HEK293 (cell line): ENCODE measurements around the gene GDPD3.

ENCODE experiments used
- CTCF ChIA-PET: fragments of 350-600 bp; formaldehyde crosslinking; extraction: SDS; loops from one replicate; lab custom pipeline; 2021; ENCODE audit warnings: antibody characterized with exemption; lab: Yijun Ruan, JAX
- POLR2A ChIA-PET: fragments of 300-600 bp; formaldehyde crosslinking; extraction: SDS; loops from one replicate; lab custom pipeline; 2020; ENCODE audit warnings: antibody characterized with exemption, inconsistent platforms; lab: Yijun Ruan, JAX
- H3K27ac ChIP-seq: fragments of 200-500 bp; sonication (Bioruptor generic); 2 replicates; pipeline ENCODE4 v1.5.1; 2014; ENCODE audit warnings: low read depth, low read length, control low read depth, inconsistent platforms; ENCODE audit errors: extremely low read depth
- H3K36me3 ChIP-seq, 2 experiments: fragments of 200-500 bp in 1 of 2; sonication (Bioruptor generic) in 1 of 2; 1 replicate in 1 of 2; 2 replicates in 1 of 2; pipeline ENCODE4 v1.5.1; 2014 to 2017; ENCODE audit warnings: inconsistent platforms in 2 of 2, low read length in 2 of 2; ENCODE audit not compliant: control insufficient read depth in 2 of 2, insufficient read depth in 1 of 2
- H3K4me1 ChIP-seq: fragments of 200-500 bp; sonication (Bioruptor generic); 2 replicates; pipeline ENCODE4 v1.5.1; 2014; ENCODE audit warnings: mild to moderate bottlenecking, low read length, inconsistent platforms; ENCODE audit not compliant: control insufficient read depth, insufficient read depth
- H3K4me3 ChIP-seq: 2 replicates; pipeline ENCODE4 v1.5.1; 2011; ENCODE audit warnings: low read depth, mild to moderate bottlenecking, control low read depth, low read length, moderate library complexity
- H3K9me3 ChIP-seq: fragments of 200-500 bp; sonication (Bioruptor generic); 2 replicates; pipeline ENCODE4 v1.5.1; 2014; ENCODE audit warnings: low read depth, low read length, inconsistent platforms; ENCODE audit not compliant: control insufficient read depth, insufficient read depth
- BCL11A ChIP-seq: fragments of 450-650 bp; formaldehyde crosslinking; IDR thresholded peaks from 2 replicates; pipeline ENCODE4 v1.5.1; 2016; ENCODE audit warnings: low read depth, missing biosample characterization, missing genetic modification characterization
- BCL11B ChIP-seq: fragments of 450-650 bp; formaldehyde crosslinking; IDR thresholded peaks from 2 replicates; pipeline ENCODE4 v1.5.1; 2016; ENCODE audit warnings: low read depth, missing biosample characterization, missing genetic modification characterization
- GLI4 ChIP-seq: fragments of 450-650 bp; formaldehyde crosslinking; IDR thresholded peaks from 2 replicates; pipeline ENCODE4 v1.5.1; 2016; ENCODE audit warnings: missing biosample characterization, missing genetic modification characterization
- GLIS2 ChIP-seq: fragments of 450-650 bp; formaldehyde crosslinking; IDR thresholded peaks from 2 replicates; pipeline ENCODE4 v1.5.1; 2016; ENCODE audit warnings: missing biosample characterization, missing genetic modification characterization
- HOXA7 ChIP-seq: sonication (generic); formaldehyde crosslinking; IDR thresholded peaks from 2 replicates; pipeline ENCODE4 v1.8.1; 2022; ENCODE audit warnings: missing genetic modification reagents, borderline replicate concordance
- HOXD13 ChIP-seq: sonication (generic); formaldehyde crosslinking; IDR thresholded peaks from 2 replicates; pipeline ENCODE4 v1.8.0; 2022; ENCODE audit warnings: missing genetic modification reagents, borderline replicate concordance
- IKZF3 ChIP-seq: fragments of 450-650 bp; IDR thresholded peaks from 2 replicates; pipeline ENCODE4 v1.5.0; 2018; ENCODE audit warnings: missing biosample characterization, mild to moderate bottlenecking, missing genetic modification characterization, moderate library complexity
- MYNN ChIP-seq: fragments of 450-650 bp; formaldehyde crosslinking; IDR thresholded peaks from 2 replicates; pipeline ENCODE4 v1.5.1; 2016; ENCODE audit warnings: missing biosample characterization, missing genetic modification characterization, borderline replicate concordance
- SP2 ChIP-seq: fragments of 450-650 bp; formaldehyde crosslinking; IDR thresholded peaks from 2 replicates; pipeline ENCODE4 v1.5.1; 2016; ENCODE audit warnings: missing biosample characterization, missing genetic modification characterization
- SP3 ChIP-seq: fragments of 450-650 bp; formaldehyde crosslinking; IDR thresholded peaks from 2 replicates; pipeline ENCODE4 v1.5.1; 2016; ENCODE audit warnings: missing biosample characterization, missing genetic modification characterization
- ZNF174 ChIP-seq: fragments of 450-650 bp; formaldehyde crosslinking; IDR thresholded peaks from 2 replicates; pipeline ENCODE4 v1.5.0; 2017; ENCODE audit warnings: missing biosample characterization, mild to moderate bottlenecking, missing genetic modification characterization
- ZNF23 ChIP-seq: fragments of 450-650 bp; formaldehyde crosslinking; IDR thresholded peaks from 2 replicates; pipeline ENCODE4 v1.5.1; 2016; ENCODE audit warnings: missing biosample characterization, missing genetic modification characterization, borderline replicate concordance
- ZNF266 ChIP-seq: fragments of 450-650 bp; formaldehyde crosslinking; IDR thresholded peaks from 2 replicates; pipeline ENCODE4 v1.5.1; 2016; ENCODE audit warnings: missing biosample characterization, missing genetic modification characterization, low read depth
- ZNF335 ChIP-seq: fragments of 450-650 bp; formaldehyde crosslinking; conservative IDR thresholded peaks from 2 replicates; pipeline ENCODE4 v1.5.1; 2016; ENCODE audit warnings: missing biosample characterization, missing genetic modification characterization
- ZNF433 ChIP-seq: fragments of 450-650 bp; formaldehyde crosslinking; IDR thresholded peaks from 2 replicates; pipeline ENCODE4 v1.5.1; 2016; ENCODE audit warnings: missing biosample characterization, missing genetic modification characterization, low read depth
- ZNF571 ChIP-seq: fragments of 450-650 bp; formaldehyde crosslinking; IDR thresholded peaks from 2 replicates; pipeline ENCODE4 v1.5.0; 2017; ENCODE audit warnings: missing biosample characterization, missing genetic modification characterization
- ZNF654 ChIP-seq: fragments of 450-650 bp; formaldehyde crosslinking; IDR thresholded peaks from 2 replicates; pipeline ENCODE4 v1.5.1; 2016; ENCODE audit warnings: low read depth, missing biosample characterization, missing genetic modification characterization
- ZNF660 ChIP-seq: fragments of 450-650 bp; IDR thresholded peaks from 2 replicates; pipeline ENCODE4 v1.5.1; 2018; ENCODE audit warnings: missing biosample characterization, mild to moderate bottlenecking, missing genetic modification characterization
- ZNF670 ChIP-seq: fragments of 450-650 bp; formaldehyde crosslinking; IDR thresholded peaks from 2 replicates; pipeline ENCODE4 v1.5.1; 2016; ENCODE audit warnings: missing biosample characterization, missing genetic modification characterization, low read depth
- ZNF701 ChIP-seq: fragments of 450-650 bp; formaldehyde crosslinking; IDR thresholded peaks from 2 replicates; pipeline ENCODE4 v1.5.1; 2016; ENCODE audit warnings: missing biosample characterization, missing genetic modification characterization
- ZNF791 ChIP-seq: fragments of 450-650 bp; formaldehyde crosslinking; IDR thresholded peaks from 2 replicates; pipeline ENCODE4 v1.5.1; 2016; ENCODE audit warnings: missing biosample characterization, missing genetic modification characterization
- ZNF843 ChIP-seq: fragments of 450-650 bp; formaldehyde crosslinking; IDR thresholded peaks from 2 replicates; pipeline ENCODE4 v1.5.1; 2016; ENCODE audit warnings: missing biosample characterization, missing genetic modification characterization
- ZSCAN16 ChIP-seq: fragments of 450-650 bp; formaldehyde crosslinking; IDR thresholded peaks from 2 replicates; pipeline ENCODE4 v1.5.1; 2016; ENCODE audit warnings: missing biosample characterization, missing genetic modification characterization
- ZSCAN23 ChIP-seq: fragments of 450-650 bp; formaldehyde crosslinking; IDR thresholded peaks from 2 replicates; pipeline ENCODE4 v1.5.1; 2016; ENCODE audit warnings: missing biosample characterization, missing genetic modification characterization
- ZSCAN30 ChIP-seq: fragments of 450-650 bp; IDR thresholded peaks from 2 replicates; pipeline ENCODE4 v1.5.1; 2018; ENCODE audit warnings: missing biosample characterization, mild to moderate bottlenecking, missing genetic modification characterization, moderate library complexity
- TF ChIP-seq, protein P1 (sequence below): fragments of 450-650 bp; formaldehyde crosslinking; IDR thresholded peaks from 2 replicates; pipeline ENCODE4 v1.5.0; 2017; ENCODE audit warnings: missing biosample characterization, missing genetic modification characterization, borderline replicate concordance
- TF ChIP-seq, protein P2 (sequence below): fragments of 450-650 bp; formaldehyde crosslinking; IDR thresholded peaks from 2 replicates; pipeline ENCODE4 v1.5.1; 2016; ENCODE audit warnings: missing biosample characterization, missing genetic modification characterization
- TF ChIP-seq, protein P3 (sequence below): fragments of 450-650 bp; formaldehyde crosslinking; IDR thresholded peaks from 2 replicates; pipeline ENCODE4; 2016; ENCODE audit warnings: missing biosample characterization, missing genetic modification characterization
- TF ChIP-seq, protein P4 (sequence below): fragments of 450-650 bp; formaldehyde crosslinking; IDR thresholded peaks from 2 replicates; pipeline ENCODE4 v1.5.1; 2016; ENCODE audit warnings: missing biosample characterization, missing genetic modification characterization

GDPD3 gene

DNA sequence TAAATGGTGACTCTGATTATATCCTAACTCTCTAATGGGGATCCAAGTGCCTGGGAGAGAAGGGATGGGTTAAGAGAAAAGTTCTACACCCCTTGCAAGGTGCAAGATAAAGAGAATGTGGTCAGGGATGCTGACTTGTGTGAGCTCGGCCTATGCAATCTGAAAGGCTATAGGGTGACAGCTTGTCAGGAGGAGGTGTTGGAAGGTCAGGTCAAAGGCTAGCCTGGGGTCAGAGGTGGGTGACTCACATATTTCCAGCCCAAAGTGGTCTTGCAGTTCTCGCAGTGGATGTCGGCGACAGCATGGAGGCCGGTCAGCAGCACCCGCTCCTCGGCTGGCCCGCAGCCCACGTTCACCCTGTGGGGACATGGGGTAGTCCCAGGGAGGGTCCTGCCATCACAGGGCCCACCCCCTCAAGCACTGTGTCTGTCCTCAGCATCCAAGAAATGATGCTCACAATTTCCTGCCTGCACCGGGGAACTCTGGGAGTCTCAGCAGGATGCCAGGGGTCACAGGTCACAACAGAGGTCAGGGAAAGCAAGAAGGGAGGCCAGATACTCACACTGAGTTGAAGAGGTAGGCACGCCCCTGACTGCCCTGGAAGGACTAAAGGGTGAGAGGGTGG, 18.7 kb downstream of the GDPD3 start:
- H3K4me3 ChIP-seq, result 0 out of 2 replicates have a peak overlapping the region, but pooled peaks have one; percentile 58
- H3K36me3 ChIP-seq, result peaks cover 0 to 15% of the 10 kb centered on the region in 2 experiments; a peak in 1 of 3 replicates
- H3K9me3 ChIP-seq, result no peaks in the 10 kb centered on the region
- no peak overlapping the region for H3K27ac ChIP-seq
- ChIA-PET CTCF (interaction anchor here (0.6 to 5.0 kb wide), 6 partner anchors 8 to 521 kb away, joined by 3 to 38 read pairs (median 4); partner anchors contain the start of genes DCTPP1 and GDPD3), POLR2A (no interaction called here)
- no peaks in the 10 kb centered on the region for H3K4me1 ChIP-seq
- no peak for TF ChIP-seq MYNN (tag by site-specific recombination)
- peak; percentile 96 for TF ChIP-seq BCL11B (tag by site-specific recombination)
- TF ChIP-seq ZNF571, result no peak
- TF ChIP-seq SP3 (tag by site-specific recombination), result no peak
- TF ChIP-seq IKZF3, result peak; percentile 48; the same call in 1 of the 2 replicates
- peak; percentile 19; the same call in 1 of the 2 replicates for TF ChIP-seq SP2 (tag by site-specific recombination)
- TF ChIP-seq ZNF433 (tag by site-specific recombination), result no peak
- TF ChIP-seq, protein P1, sequence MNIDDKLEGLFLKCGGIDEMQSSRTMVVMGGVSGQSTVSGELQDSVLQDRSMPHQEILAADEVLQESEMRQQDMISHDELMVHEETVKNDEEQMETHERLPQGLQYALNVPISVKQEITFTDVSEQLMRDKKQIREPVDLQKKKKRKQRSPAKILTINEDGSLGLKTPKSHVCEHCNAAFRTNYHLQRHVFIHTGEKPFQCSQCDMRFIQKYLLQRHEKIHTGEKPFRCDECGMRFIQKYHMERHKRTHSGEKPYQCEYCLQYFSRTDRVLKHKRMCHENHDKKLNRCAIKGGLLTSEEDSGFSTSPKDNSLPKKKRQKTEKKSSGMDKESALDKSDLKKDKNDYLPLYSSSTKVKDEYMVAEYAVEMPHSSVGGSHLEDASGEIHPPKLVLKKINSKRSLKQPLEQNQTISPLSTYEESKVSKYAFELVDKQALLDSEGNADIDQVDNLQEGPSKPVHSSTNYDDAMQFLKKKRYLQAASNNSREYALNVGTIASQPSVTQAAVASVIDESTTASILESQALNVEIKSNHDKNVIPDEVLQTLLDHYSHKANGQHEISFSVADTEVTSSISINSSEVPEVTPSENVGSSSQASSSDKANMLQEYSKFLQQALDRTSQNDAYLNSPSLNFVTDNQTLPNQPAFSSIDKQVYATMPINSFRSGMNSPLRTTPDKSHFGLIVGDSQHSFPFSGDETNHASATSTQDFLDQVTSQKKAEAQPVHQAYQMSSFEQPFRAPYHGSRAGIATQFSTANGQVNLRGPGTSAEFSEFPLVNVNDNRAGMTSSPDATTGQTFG (tag by site-specific recombination), result no peak
- peak; percentile 81; the same call in 1 of the 2 replicates for TF ChIP-seq BCL11A (tag by site-specific recombination)
- no peak for TF ChIP-seq ZNF670 (tag by site-specific recombination)
- TF ChIP-seq ZSCAN30, result no peak
- no peak for TF ChIP-seq ZSCAN23 (tag by site-specific recombination)
- TF ChIP-seq, protein P2, sequence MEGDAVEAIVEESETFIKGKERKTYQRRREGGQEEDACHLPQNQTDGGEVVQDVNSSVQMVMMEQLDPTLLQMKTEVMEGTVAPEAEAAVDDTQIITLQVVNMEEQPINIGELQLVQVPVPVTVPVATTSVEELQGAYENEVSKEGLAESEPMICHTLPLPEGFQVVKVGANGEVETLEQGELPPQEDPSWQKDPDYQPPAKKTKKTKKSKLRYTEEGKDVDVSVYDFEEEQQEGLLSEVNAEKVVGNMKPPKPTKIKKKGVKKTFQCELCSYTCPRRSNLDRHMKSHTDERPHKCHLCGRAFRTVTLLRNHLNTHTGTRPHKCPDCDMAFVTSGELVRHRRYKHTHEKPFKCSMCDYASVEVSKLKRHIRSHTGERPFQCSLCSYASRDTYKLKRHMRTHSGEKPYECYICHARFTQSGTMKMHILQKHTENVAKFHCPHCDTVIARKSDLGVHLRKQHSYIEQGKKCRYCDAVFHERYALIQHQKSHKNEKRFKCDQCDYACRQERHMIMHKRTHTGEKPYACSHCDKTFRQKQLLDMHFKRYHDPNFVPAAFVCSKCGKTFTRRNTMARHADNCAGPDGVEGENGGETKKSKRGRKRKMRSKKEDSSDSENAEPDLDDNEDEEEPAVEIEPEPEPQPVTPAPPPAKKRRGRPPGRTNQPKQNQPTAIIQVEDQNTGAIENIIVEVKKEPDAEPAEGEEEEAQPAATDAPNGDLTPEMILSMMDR (tag by site-specific recombination), result no peak
- TF ChIP-seq ZNF791 (tag by site-specific recombination), result no peak
- no peak for TF ChIP-seq ZNF843
- TF ChIP-seq GLIS2, result no peak
- no peak for TF ChIP-seq ZNF23 (tag by site-specific recombination)
- no peak for TF ChIP-seq ZNF654 (tag by site-specific recombination)

- no peak overlapping the region for H3K4me3 ChIP-seq
- no peak for TF ChIP-seq ZNF174
- TF ChIP-seq, protein P3, sequence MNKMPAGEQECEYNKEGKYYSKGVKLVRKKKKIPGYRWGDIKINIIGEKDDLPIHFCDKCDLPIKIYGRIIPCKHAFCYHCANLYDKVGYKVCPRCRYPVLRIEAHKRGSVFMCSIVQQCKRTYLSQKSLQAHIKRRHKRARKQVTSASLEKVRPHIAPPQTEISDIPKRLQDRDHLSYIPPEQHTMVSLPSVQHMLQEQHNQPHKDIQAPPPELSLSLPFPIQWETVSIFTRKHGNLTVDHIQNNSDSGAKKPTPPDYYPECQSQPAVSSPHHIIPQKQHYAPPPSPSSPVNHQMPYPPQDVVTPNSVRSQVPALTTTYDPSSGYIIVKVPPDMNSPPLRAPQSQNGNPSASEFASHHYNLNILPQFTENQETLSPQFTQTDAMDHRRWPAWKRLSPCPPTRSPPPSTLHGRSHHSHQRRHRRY (tag by site-specific recombination), result peak; percentile 28; the same call in 1 of the 2 replicates
- peak; percentile 79; the same call in 1 of the 2 replicates for TF ChIP-seq ZNF701 (tag by site-specific recombination)
- TF ChIP-seq ZNF660 (tag by site-specific recombination), result peak; percentile 65
- TF ChIP-seq ZNF266 (tag by site-specific recombination), result no peak
- TF ChIP-seq GLI4 (tag by site-specific recombination), result 0 out of 2 replicates have a peak, but pooled peaks have one; percentile 48
- TF ChIP-seq ZNF335, result peak; percentile 61
- TF ChIP-seq HOXD13, result no peak
- TF ChIP-seq ZSCAN16 (tag by site-specific recombination), result no peak
- TF ChIP-seq, protein P4, sequence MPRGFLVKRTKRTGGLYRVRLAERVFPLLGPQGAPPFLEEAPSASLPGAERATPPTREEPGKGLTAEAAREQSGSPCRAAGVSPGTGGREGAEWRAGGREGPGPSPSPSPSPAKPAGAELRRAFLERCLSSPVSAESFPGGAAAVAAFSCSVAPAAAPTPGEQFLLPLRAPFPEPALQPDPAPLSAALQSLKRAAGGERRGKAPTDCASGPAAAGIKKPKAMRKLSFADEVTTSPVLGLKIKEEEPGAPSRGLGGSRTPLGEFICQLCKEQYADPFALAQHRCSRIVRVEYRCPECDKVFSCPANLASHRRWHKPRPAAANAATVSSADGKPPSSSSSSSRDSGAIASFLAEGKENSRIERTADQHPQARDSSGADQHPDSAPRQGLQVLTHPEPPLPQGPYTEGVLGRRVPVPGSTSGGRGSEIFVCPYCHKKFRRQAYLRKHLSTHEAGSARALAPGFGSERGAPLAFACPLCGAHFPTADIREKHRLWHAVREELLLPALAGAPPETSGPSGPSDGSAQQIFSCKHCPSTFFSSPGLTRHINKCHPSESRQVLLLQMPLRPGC (tag by site-specific recombination), result peak; percentile 32; the same call in 1 of the 2 replicates
- TF ChIP-seq HOXA7 (CRISPR knock-in tag), result no peak
These were observed 20.8 kb downstream of the GDPD3 start for GRCh38 chr16:30092373-30093010.

More at GRCh38 chr16:30092373-30093010, 20.8 kb downstream of the GDPD3 start:
- ChIA-PET POLR2A (interaction anchor here (0.6 to 3.3 kb wide), 11 partner anchors 13 to 405 kb away, joined by 3 to 26 read pairs (median 3); partner anchors contain the start of genes ALDOA, CORO1A, PPP4C and ZNF771), CTCF (interaction anchor here (0.6 to 5.0 kb wide), 25 partner anchors 10 to 1095 kb away, joined by 3 to 38 read pairs (median 4); partner anchors contain the start of genes DCTPP1, GDPD3, PPP4C and ZNF771)
- Histone ChIP-seq H3K36me3 (peaks cover 0 to 15% of the 10 kb centered on the region in 2 experiments; a peak in 1 of 3 replicates), H3K27ac (peak overlapping the region; percentile 8; the same call in 1 of the 2 replicates), H3K4me1 (no peaks in the 10 kb centered on the region), H3K9me3 (no peaks in the 10 kb centered on the region)
